Measurements from ENCODE around the gene ZNF655.

The ZNF655 gene

GRCh38 chr7:99607548-99607947 is 49.1 kb downstream of the ZNF655 start:
- DNase-seq = no peak

- DNase-seq = no peak
Observed at GRCh38 chr7:99614495-99614894, 56.1 kb downstream of the ZNF655 start.

GRCh38 chr7:99615989-99616358 is 57.5 kb downstream of the ZNF655 start:
- no peak for DNase-seq

- peak; percentile 91 for DNase-seq
Observed at GRCh38 chr7:99616359-99617191, 58.1 kb downstream of the ZNF655 start, which contains the start of gene ZSCAN25. ZSCAN25 (plus strand) TSS chr7:99616946; CDS start chr7:99619607, 2,661 bp downstream.

- DNase-seq = no peak
Observed at GRCh38 chr7:99617192-99617781, 58.8 kb downstream of the ZNF655 start.

GRCh38 chr7:99618726-99619125 is 60.3 kb downstream of the ZNF655 start:
- no peak for DNase-seq

GRCh38 chr7:99619571-99620130 is 61.2 kb downstream of the ZNF655 start:
- no peak for DNase-seq

- no peak for DNase-seq
Observed at GRCh38 chr7:99621271-99621670, 62.8 kb downstream of the ZNF655 start.

GRCh38 chr7:99622596-99622995 is 64.2 kb downstream of the ZNF655 start:
- no peak for DNase-seq

GRCh38 chr7:99623091-99623693 is 64.8 kb downstream of the ZNF655 start:
- DNase-seq = no peak

GRCh38 chr7:99623702-99624447 is 65.4 kb downstream of the ZNF655 start:
- DNase-seq = no peak

- DNase-seq = no peak
Observed at GRCh38 chr7:99624484-99624883, 66.0 kb downstream of the ZNF655 start.

- no peak for DNase-seq
Observed at GRCh38 chr7:99625321-99625720, 66.9 kb downstream of the ZNF655 start.

GRCh38 chr7:99625961-99626360 is 67.5 kb downstream of the ZNF655 start:
- no peak for DNase-seq

Measured in NCI-H774 (cell line).